ENCODE data around the gene C10orf67.

GRCh38 chr10:23342213-23342884, 2.2 kb downstream of the C10orf67 start:
- TF ChIP-seq POLR2A (IDR thresholded peaks at IDR 0.05) (no peak), CTCF (IDR thresholded peaks at IDR 0.05) (no peak)
